Upper lobe of left lung (tissue), 4 donors: ENCODE data around the gene VIT.

Source experiments
- CTCF ChIP-seq, 6 experiments: fragments of 450-650 bp in 4 of 6; fragments of 200-600 bp in 2 of 6; sonication (generic) in 2 of 6; IDR thresholded peaks; one replicate each; pipeline ENCODE4 v1.5.1; 2016 to 2019; ENCODE audit warnings: antibody characterized with exemption in 6 of 6
- POLR2A ChIP-seq, 4 donors: fragments of 450-650 bp; IDR thresholded peaks; one replicate each; pipeline ENCODE4 v1.5.1; 2016 to 2017; ENCODE audit warnings: antibody characterized with exemption in 4 of 4, mild to moderate bottlenecking in 2 of 4

GRCh38 chr2:36762764-36763490 lies 66.4 kb downstream of the VIT start:
- no peak for TF ChIP-seq POLR2A (IDR thresholded peaks at IDR 0.05)
- no peak for TF ChIP-seq CTCF (IDR thresholded peaks at IDR 0.05)
